GM12878 (cell line): Measurements from ENCODE around the gene MRPS5. TPM values are rescaled to one million over a fixed set of nuclear protein-coding genes. Genes with fewer than 3 reads are reported as not detected.

Experiments
- BCLAF1 ChIP-seq: fragments of 450-650 bp; IDR thresholded peaks from 2 replicates; pipeline ENCODE4 v1.6.1; 2017; ENCODE audit warnings: antibody characterized with exemption, mild to moderate bottlenecking, moderate library complexity
- MTA3 ChIP-seq: IDR thresholded peaks from 2 replicates; pipeline ENCODE4 v1.6.1; 2012; ENCODE audit warnings: low read length, inconsistent platforms, borderline replicate concordance
- REST ChIP-seq: IDR thresholded peaks from 2 replicates; pipeline ENCODE4 v1.6.1; 2012; ENCODE audit warnings: mild to moderate bottlenecking, low read depth, low read length
- YBX1 ChIP-seq: fragments of 450-650 bp; IDR thresholded peaks from 2 replicates; pipeline ENCODE4 v1.6.1; 2016; ENCODE audit warnings: antibody characterized with exemption
- ZNF592 ChIP-seq: fragments of 450-650 bp; IDR thresholded peaks from 2 replicates; pipeline ENCODE4 v1.6.1; 2017; ENCODE audit warnings: mild to moderate bottlenecking, moderate library complexity
- ZZZ3 ChIP-seq: IDR thresholded peaks from 2 replicates; pipeline ENCODE4 v1.6.1; 2011; ENCODE audit warnings: low read depth; ENCODE audit not compliant: control insufficient read depth, insufficient read length
- polyA plus RNA-seq, 11 experiments: library from polyadenylated mRNA; depleted of rRNA in 4 of 11; unstranded in 6 of 11; stranded (reverse) in 5 of 11; fragments of >200 nt; fragmentation: Nextera tagmentation in 4 of 11; fragmentation: Illumina TruSeq in 1 of 11; extraction: Ambion mirVana in 4 of 11; extraction: Trizol in 1 of 11; gene quantifications; 1 replicate in 1 of 11; 2 replicates in 10 of 11; pipeline versions ENCODE4 v1.2.1 to v1.2.3, GENCODE V29; 2011 to 2016; ENCODE audit warnings: inconsistent platforms in 2 of 11, missing spikeins in 2 of 11, low read depth in 1 of 11
- total RNA-seq, 4 experiments: library from RNA; depleted of rRNA in 3 of 4; stranded (reverse); fragments of >200 nt in 3 of 4; fragmentation: Illumina TruSeq in 1 of 4; extraction: Trizol in 1 of 4; gene quantifications; 2 replicates each; pipeline versions ENCODE4 v1.2.1 to v1.2.3, GENCODE V29; 2013 to 2021

Gene MRPS5
- total and polyA plus RNA-seq, 10 of the 15 experiments (the other 5 are each of a cell fraction or from before 2014, with no cell fraction given): 54.8 to 93.0 (median 76.3) TPM

GRCh38 chr2:95061119-95061512, 60.5 kb downstream of the MRPS5 start (continued):
- TF ChIP-seq ZNF592 (no peak), ZZZ3 (no peak), REST (no peak), YBX1 (no peak), MTA3 (no peak), BCLAF1 (no peak)
